Hepatocyte (in vitro differentiated cells): ENCODE data around the gene C22orf23.

ENCODE experiments used
- EZH2 ChIP-seq: fragments of 200-600 bp; sonication (generic); IDR thresholded peaks from 2 replicates; pipeline ENCODE4 v1.6.1; 2016; ENCODE audit warnings: antibody characterized with exemption, mild to moderate bottlenecking, borderline replicate concordance
- TF ChIP-seq, protein P1 (sequence below): fragments of 200-600 bp; sonication (generic); IDR thresholded peaks from 2 replicates; pipeline ENCODE4 v1.5.1; 2016; ENCODE audit warnings: antibody characterized with exemption, mild to moderate bottlenecking; ENCODE audit not compliant: poor library complexity

DNA sequence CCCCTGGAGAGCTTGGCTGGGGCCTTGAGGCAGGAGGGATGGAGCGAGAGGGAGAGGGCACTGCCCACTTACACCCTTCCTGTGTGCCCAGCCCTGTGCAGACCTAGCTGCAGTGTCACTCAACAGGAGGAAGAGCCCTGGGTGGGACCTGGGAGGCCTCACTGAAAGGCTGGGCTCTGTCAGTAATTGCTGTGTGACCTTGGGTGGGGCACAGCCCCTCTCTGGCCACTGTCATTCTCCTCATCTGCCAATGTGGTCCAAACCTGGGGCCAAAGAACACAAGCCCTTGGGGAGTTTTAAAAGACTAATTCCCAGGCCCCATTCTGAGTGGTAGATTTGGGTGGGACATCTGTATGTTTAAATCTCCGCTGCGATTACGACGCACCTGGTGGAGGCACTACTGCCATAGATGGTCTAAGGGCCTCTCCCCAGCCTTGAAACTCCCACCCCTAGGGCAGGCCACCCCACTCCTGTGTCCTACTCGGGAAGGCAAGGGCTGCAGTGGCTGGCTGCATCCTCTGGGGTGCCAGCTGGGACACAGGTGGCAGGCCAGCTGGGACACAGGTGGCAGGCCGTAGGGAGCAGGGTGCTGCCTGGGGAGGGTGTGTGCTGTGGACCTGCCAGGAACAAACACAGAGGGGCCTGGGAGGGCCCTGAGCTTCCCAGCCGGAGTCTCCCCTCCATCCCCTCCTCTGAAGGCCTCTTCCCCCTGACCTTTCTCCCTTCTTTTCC is 43.3 kb upstream of the C22orf23 start:
- TF ChIP-seq, protein P1, sequence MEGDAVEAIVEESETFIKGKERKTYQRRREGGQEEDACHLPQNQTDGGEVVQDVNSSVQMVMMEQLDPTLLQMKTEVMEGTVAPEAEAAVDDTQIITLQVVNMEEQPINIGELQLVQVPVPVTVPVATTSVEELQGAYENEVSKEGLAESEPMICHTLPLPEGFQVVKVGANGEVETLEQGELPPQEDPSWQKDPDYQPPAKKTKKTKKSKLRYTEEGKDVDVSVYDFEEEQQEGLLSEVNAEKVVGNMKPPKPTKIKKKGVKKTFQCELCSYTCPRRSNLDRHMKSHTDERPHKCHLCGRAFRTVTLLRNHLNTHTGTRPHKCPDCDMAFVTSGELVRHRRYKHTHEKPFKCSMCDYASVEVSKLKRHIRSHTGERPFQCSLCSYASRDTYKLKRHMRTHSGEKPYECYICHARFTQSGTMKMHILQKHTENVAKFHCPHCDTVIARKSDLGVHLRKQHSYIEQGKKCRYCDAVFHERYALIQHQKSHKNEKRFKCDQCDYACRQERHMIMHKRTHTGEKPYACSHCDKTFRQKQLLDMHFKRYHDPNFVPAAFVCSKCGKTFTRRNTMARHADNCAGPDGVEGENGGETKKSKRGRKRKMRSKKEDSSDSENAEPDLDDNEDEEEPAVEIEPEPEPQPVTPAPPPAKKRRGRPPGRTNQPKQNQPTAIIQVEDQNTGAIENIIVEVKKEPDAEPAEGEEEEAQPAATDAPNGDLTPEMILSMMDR, result no peak
- no peak for TF ChIP-seq EZH2
